Osteoblast (primary cell): ENCODE measurements around the gene ADCY7. TPM values are rescaled to one million over a fixed set of nuclear protein-coding genes. Genes with fewer than 3 reads are reported as not detected.

Source experiments
- DNase-seq: peaks from one replicate; pipeline ENCODE4 v3.0.0; 2011; ENCODE audit warnings: low spot score, mixed read lengths; ENCODE audit not compliant: insufficient read length; ENCODE audit errors: missing footprints
- H2AFZ ChIP-seq: 2 replicates; pipeline ENCODE4 v1.6.0; 2011; ENCODE audit warnings: mild to moderate bottlenecking, low read length
- H3K27ac ChIP-seq: 2 replicates; pipeline ENCODE4 v1.5.1; 2011; ENCODE audit warnings: mild to moderate bottlenecking, low read depth, low read length, moderate library complexity
- H3K27me3 ChIP-seq: 2 replicates; pipeline ENCODE4 v1.6.0; 2012; ENCODE audit warnings: mild to moderate bottlenecking, control low read depth, inconsistent platforms, low read length, moderate library complexity; ENCODE audit not compliant: insufficient read depth
- H3K36me3 ChIP-seq: 2 replicates; pipeline ENCODE4 v1.5.1; 2011; ENCODE audit warnings: mild to moderate bottlenecking, low read length, control low read depth, moderate library complexity; ENCODE audit not compliant: insufficient read depth
- H3K4me1 ChIP-seq: 2 replicates; pipeline ENCODE4 v1.5.1; 2011; ENCODE audit warnings: mild to moderate bottlenecking, low read length, control low read depth, moderate library complexity; ENCODE audit not compliant: insufficient read depth
- H3K4me2 ChIP-seq: 2 replicates; pipeline ENCODE4 v1.6.0; 2011; ENCODE audit warnings: mild to moderate bottlenecking, low read length; ENCODE audit not compliant: insufficient read depth
- H3K4me3 ChIP-seq: fragments of 200-600 bp; sonication (generic); 3 replicates; pipeline ENCODE4 v1.5.1; 2012; ENCODE audit warnings: mild to moderate bottlenecking, low read length, inconsistent platforms; ENCODE audit not compliant: insufficient read depth
- H3K79me2 ChIP-seq: 2 replicates; pipeline ENCODE4 v1.6.0; 2012; ENCODE audit warnings: mild to moderate bottlenecking, low read length, control low read depth, inconsistent platforms; ENCODE audit not compliant: insufficient read depth
- H3K9me3 ChIP-seq: 2 replicates; pipeline ENCODE4 v1.5.1; 2011; ENCODE audit warnings: low read depth, low read length, control low read depth
- H4K20me1 ChIP-seq: 2 replicates; pipeline ENCODE4 v1.6.0; 2012; ENCODE audit warnings: mild to moderate bottlenecking, low read length, control low read depth; ENCODE audit not compliant: insufficient read depth
- CTCF ChIP-seq: IDR thresholded peaks from 2 replicates; pipeline ENCODE4 v1.5.1; 2011; ENCODE audit warnings: mild to moderate bottlenecking, low read depth, low read length, moderate library complexity; ENCODE audit errors: extremely low read depth
- total RNA-seq: library from RNA; depleted of rRNA; stranded (reverse); fragments of >200 nt; gene quantifications from 2 replicates; pipeline ENCODE4 v1.2.3, GENCODE V29; 2012

ADCY7 gene
- total RNA-seq, 1 donor, result 51.0 TPM

DNA sequence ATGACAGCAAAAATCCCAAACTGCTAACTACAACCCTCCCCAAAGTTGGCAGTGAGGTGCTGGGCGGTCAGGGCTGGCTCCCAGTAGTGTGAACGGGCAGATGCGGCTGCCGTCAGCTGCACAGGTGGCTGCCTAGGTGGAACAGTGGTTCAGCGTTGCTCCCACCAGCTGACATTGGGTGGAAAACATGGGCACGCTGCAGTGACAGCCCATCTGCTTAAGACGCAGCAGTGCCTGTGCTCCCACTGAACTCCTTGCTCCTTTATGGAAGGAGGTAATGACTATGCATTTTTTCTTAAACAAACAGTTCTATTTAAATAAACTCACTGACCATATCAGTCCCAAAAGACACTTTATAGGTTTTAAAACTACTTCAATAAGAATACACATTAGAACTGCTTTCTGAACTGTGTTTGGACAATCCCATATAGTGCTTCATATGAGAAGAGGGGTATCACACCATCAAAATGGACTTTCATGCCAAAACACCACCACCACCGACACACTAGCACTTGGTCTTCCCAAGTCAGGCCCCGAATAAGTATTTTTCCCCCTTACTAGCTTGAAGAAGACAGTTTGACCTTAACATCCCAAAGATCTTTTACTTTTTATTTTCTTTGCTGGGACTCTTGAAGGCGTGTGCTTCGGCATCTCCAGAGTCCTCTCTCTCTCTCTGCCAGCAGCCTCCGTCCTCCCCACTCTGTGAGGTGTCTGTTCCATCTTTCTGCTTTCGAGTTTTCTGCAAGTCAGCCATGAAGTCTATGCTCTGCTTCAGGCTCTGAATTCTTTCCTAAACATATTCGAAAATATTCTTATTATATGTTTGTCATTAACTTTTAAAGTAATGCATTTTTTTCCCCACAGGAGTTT, 68.0 kb downstream of the ADCY7 start:
- Histone ChIP-seq H3K4me2 (no peak overlapping the region), H3K4me1 (peaks cover 29% of the 10 kb centered on the region), H3K9me3 (no peaks in the 10 kb centered on the region), H3K27ac (no peak overlapping the region), H3K4me3 (no peak overlapping the region), H3K27me3 (no peaks in the 10 kb centered on the region), H4K20me1 (no peaks in the 10 kb centered on the region), H3K36me3 (peaks cover 8% of the 10 kb centered on the region), H3K79me2 (peaks cover 5% of the 10 kb centered on the region), H2AFZ (no peak overlapping the region)
- no peak for TF ChIP-seq CTCF
- no peak for DNase-seq

DNA sequence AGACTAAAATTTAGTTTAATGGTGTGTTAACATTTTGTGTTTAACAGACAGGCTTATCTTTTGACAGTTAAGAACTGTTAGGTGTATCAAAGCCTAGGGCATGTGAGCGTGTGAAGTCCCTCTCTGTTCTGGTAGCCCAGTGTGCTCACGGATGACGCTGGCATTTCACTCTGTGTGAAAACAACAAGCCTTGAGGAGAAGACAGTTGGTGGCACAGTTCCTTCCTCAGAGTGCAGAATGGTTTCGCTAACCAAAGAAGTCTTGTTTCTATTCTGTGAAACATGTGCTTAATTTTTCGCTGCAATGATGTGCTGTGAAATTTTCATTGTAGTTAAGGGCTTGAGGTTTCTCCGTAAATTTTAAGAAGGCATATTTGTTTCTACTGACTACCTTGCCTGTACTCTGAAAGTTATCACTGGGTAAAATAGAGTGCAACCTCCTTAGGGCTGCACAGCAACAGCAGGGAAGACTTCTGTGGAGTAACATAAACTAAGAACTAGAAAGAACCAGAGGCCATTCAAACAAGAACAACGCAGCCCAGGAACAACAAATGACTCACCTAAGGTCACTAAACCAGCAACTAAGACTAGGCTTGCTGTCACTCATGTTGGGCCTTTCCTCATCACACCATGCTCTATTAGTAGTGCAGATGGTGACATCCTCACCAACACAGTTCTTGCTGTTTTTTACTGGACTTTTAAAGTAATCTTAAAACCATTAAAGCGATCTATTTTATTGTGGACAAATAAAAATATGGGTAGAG, 69.0 kb downstream of the ADCY7 start:
- no peaks in the 10 kb centered on the region for H4K20me1 ChIP-seq
- H3K36me3 ChIP-seq, result peaks cover 10% of the 10 kb centered on the region
- H3K4me1 ChIP-seq, result peaks cover 23% of the 10 kb centered on the region
- H3K4me2 ChIP-seq, result no peak overlapping the region
- H3K79me2 ChIP-seq, result peaks cover 5% of the 10 kb centered on the region
- H3K4me3 ChIP-seq, result no peak overlapping the region
- no peaks in the 10 kb centered on the region for H3K9me3 ChIP-seq
- DNase-seq, result no peak
- no peak for TF ChIP-seq CTCF
- no peaks in the 10 kb centered on the region for H3K27me3 ChIP-seq
- H3K27ac ChIP-seq, result peak overlapping the region; percentile 17
- H2AFZ ChIP-seq, result no peak overlapping the region

- TF ChIP-seq CTCF, result no peak
- peaks cover 5% of the 10 kb centered on the region for H3K79me2 ChIP-seq
- peak overlapping the region; percentile 52 for H3K27ac ChIP-seq
Observed at GRCh38 chr16:50336884-50337283, 70.5 kb downstream of the ADCY7 start.

More at GRCh38 chr16:50336884-50337283, 70.5 kb downstream of the ADCY7 start:
- peaks cover 10% of the 10 kb centered on the region for H3K36me3 ChIP-seq
- H3K4me2 ChIP-seq, result no peak overlapping the region
- no peak overlapping the region for H3K4me3 ChIP-seq
- DNase-seq, result no peak
- H4K20me1 ChIP-seq, result no peaks in the 10 kb centered on the region
- peaks cover 28% of the 10 kb centered on the region for H3K4me1 ChIP-seq
- no peaks in the 10 kb centered on the region for H3K9me3 ChIP-seq
- H2AFZ ChIP-seq, result no peak overlapping the region
- H3K27me3 ChIP-seq, result no peaks in the 10 kb centered on the region
